T-cell (primary cell): ENCODE results near the gene CLSTN2. TPM values are rescaled to one million over a fixed set of nuclear protein-coding genes. Genes with fewer than 3 reads are reported as not detected.
A peak's percentile ranks its signal among the peaks of the same experiment; 100 is the strongest.

ENCODE experiments used
- ATAC-seq, 4 experiments: fragments of 200-7000 bp in 3 of 4; fragments of 150-1000 bp in 1 of 4; cut with Tn5 transposase; replicated peaks in 1 of 4; 1 replicate in 3 of 4; 2 replicates in 1 of 4; pipeline ENCODE4 v1.10.0; 2021; ENCODE audit warnings: moderate library complexity in 3 of 4, mild to moderate bottlenecking in 2 of 4, moderate number of reproducible peaks in 1 of 4
- CTCF ChIA-PET, 2 donors: fragments of 300-600 bp; sonication (Branson Sonifier 250); formaldehyde crosslinking; loops; one replicate each; lab custom pipeline; 2022; ENCODE audit warnings: antibody characterized with exemption in 2 of 2; lab: Charles Lee
- POLR2A ChIA-PET, 2 donors: fragments of 300-600 bp; sonication (Branson Sonifier 250); formaldehyde crosslinking; loops; one replicate each; lab custom pipeline; 2022; ENCODE audit warnings: antibody characterized with exemption in 2 of 2; lab: Charles Lee
- DNase-seq, 35 experiments: peaks; one replicate each; pipeline versions ENCODE4 v3.0.0 to v3.0.0-alpha.2; 2013 to 2023
- H3K27ac ChIP-seq: one replicate; pipeline ENCODE4 v1.5.1; 2013; ENCODE audit warnings: low read length
- H3K27me3 ChIP-seq, 2 experiments: replicated peaks in 1 of 2; 1 replicate in 1 of 2; 2 replicates in 1 of 2; pipeline versions ENCODE4 v1.6.1 to v1.7.0; 2013; ENCODE audit warnings: low read length in 1 of 2, mixed read lengths in 1 of 2; ENCODE audit not compliant: control insufficient read depth in 2 of 2, insufficient read depth in 2 of 2; ENCODE audit errors: extremely low read depth in 1 of 2
- H3K36me3 ChIP-seq, 2 donors: 1 replicate in 1 of 2; 2 replicates in 1 of 2; pipeline versions ENCODE4 v1.6.1 to v1.7.0; 2013; ENCODE audit warnings: low read length in 1 of 2; ENCODE audit not compliant: control insufficient read depth in 2 of 2, insufficient read depth in 1 of 2; ENCODE audit errors: extremely low read depth in 1 of 2
- H3K4me1 ChIP-seq, 2 experiments: 1 replicate in 1 of 2; 2 replicates in 1 of 2; pipeline versions ENCODE4 v1.6.1 to v1.7.0; 2013; ENCODE audit warnings: low read length in 2 of 2, mixed read lengths in 1 of 2; ENCODE audit not compliant: insufficient read depth in 2 of 2, control insufficient read depth in 1 of 2; ENCODE audit errors: extremely low read depth in 1 of 2
- H3K4me3 ChIP-seq, 2 donors: 1 replicate in 1 of 2; 2 replicates in 1 of 2; pipeline versions ENCODE4 v1.5.1 to v1.7.0; 2013; ENCODE audit warnings: mild to moderate bottlenecking in 2 of 2, low read length in 1 of 2, moderate library complexity in 1 of 2; ENCODE audit not compliant: control insufficient read depth in 1 of 2; ENCODE audit errors: extremely low read depth in 1 of 2
- H3K9me3 ChIP-seq: 2 replicates; pipeline ENCODE4 v1.7.0; 2013
- H3K27ac Mint-ChIP-seq, 2 donors: one replicate each; pipeline ENCODE4 v1.8.0; 2020 to 2021; ENCODE audit warnings: mild to moderate bottlenecking in 2 of 2, mixed read lengths in 2 of 2
- H3K27me3 Mint-ChIP-seq, 2 donors: one replicate each; pipeline ENCODE4 v1.8.0; 2021 to 2022; ENCODE audit warnings: mixed read lengths in 2 of 2
- H3K36me3 Mint-ChIP-seq: one replicate; pipeline ENCODE4 v1.8.0; 2021; ENCODE audit warnings: mixed read lengths
- H3K4me1 Mint-ChIP-seq, 3 donors: one replicate each; pipeline ENCODE4 v1.8.0; 2020 to 2022; ENCODE audit warnings: mixed read lengths in 3 of 3, mild to moderate bottlenecking in 1 of 3
- H3K4me3 Mint-ChIP-seq, 3 donors: one replicate each; pipeline ENCODE4 v1.8.0; 2020 to 2022; ENCODE audit warnings: mild to moderate bottlenecking in 3 of 3, mixed read lengths in 3 of 3, moderate library complexity in 3 of 3
- H3K9me3 Mint-ChIP-seq, 3 donors: one replicate each; pipeline ENCODE4 v1.8.0; 2020 to 2022; ENCODE audit warnings: mixed read lengths in 3 of 3
- WGBS: methylation state at CpG from one replicate; pipeline ENCODE4 v1.1.5; 2013; ENCODE audit warnings: missing lambda C conversion rate; ENCODE audit not compliant: insufficient coverage; 5-methylcytosine and 5-hydroxymethylcytosine counted together
- total RNA-seq, 35 experiments: library from RNA in 6 of 35; stranded (reverse) in 6 of 35; fragments of 120-200 nt in 1 of 35; gene quantifications; one replicate each; pipeline versions ENCODE4 v1.2.1 to v1.2.4 and lab custom pipeline; 2013 to 2026

Gene CLSTN2
- total RNA-seq, 5 donors from 2014 or later (not counting 1 experiment from before 2014, with no cell fraction given) = under 0.01 to 0.12 (median 0.03) TPM; not detected in 2

GRCh38 chr3:140117096-140117526, 182.1 kb downstream of the CLSTN2 start:
- no peak overlapping the region for H3K4me3 ChIP-seq
- H3K4me1 Mint-ChIP-seq = no peaks in the 10 kb centered on the region
- no peaks in the 10 kb centered on the region for H3K4me1 ChIP-seq
- no peaks in the 10 kb centered on the region for H3K9me3 ChIP-seq
- WGBS = 60% methylated on average over 3 of the region's 4 CpGs
- CTCF ChIA-PET = no interaction called here
- H3K27me3 ChIP-seq = no peaks in the 10 kb centered on the region
- H3K36me3 Mint-ChIP-seq = no peaks in the 10 kb centered on the region
- no peak overlapping the region for H3K4me3 Mint-ChIP-seq
- H3K36me3 ChIP-seq = no peaks in the 10 kb centered on the region
- no peak for DNase-seq
- no peak overlapping the region for H3K27ac Mint-ChIP-seq
- ATAC-seq = no peak
- no peaks in the 10 kb centered on the region for H3K9me3 Mint-ChIP-seq
- peaks cover 4 to 8% of the 10 kb centered on the region in 2 donors for H3K27me3 Mint-ChIP-seq
- no peak overlapping the region for H3K27ac ChIP-seq
- POLR2A ChIA-PET = no interaction called here

DNA sequence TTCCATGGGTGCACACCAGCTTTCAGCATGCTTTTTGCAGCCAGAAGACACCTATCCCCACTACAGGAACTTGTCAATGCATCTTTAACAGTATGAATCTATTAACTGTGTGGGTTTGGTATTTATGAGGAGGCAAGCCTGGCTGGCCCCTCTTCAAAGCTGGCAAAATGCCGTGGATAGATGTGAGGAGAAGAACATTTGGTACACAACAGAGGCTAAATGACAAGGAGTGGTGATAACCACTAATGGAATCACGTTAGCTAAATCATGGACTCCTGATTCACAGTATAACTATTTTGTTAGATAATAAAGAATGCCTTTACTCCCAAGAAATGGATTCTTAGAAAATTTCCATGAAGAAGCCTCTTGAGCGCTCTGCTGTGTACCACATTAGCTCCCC, 187.2 kb downstream of the CLSTN2 start:
- ATAC-seq = no peak
- CTCF ChIA-PET = no interaction called here

DNA sequence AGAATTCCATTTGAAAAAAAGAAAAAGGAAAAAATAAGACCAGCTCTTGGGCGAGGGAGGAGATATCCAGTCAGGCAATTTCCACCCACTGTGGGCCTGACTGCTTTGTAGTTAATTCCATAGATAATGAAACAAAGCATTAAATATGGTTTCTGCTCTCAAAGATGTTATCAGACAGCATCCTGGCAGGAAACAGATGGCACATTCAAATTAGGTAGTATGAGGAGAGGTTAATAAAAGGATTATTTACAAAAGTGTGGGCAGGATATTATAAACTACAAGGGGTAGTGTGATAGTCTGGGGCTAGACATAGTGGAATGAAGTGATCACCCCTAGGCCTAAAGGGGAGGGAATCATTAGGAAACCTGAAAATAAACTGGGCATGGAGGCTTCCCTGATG, 193.2 kb downstream of the CLSTN2 start:
- H3K36me3 Mint-ChIP-seq = no peaks in the 10 kb centered on the region
- H3K4me3 Mint-ChIP-seq = no peak overlapping the region
- no peak overlapping the region for H3K27ac ChIP-seq
- ATAC-seq (no peak), DNase-seq (no peak)
- H3K4me1 Mint-ChIP-seq = no peaks in the 10 kb centered on the region
- ChIA-PET CTCF (interaction anchor here in 1 of 2 donors (1.2 kb wide), 1 partner anchor 24 kb away, joined by 3 read pairs; no protein-coding TSS in a partner anchor), POLR2A (no interaction called here)
- no peaks in the 10 kb centered on the region for H3K9me3 ChIP-seq
- no peaks in the 10 kb centered on the region for H3K27me3 ChIP-seq
- H3K4me1 ChIP-seq = no peaks in the 10 kb centered on the region
- peaks cover 0 to 1% of the 10 kb centered on the region in 2 donors for H3K27me3 Mint-ChIP-seq
- no CpG with 5 or more reads among the region's 1 CpG for WGBS
- no peak overlapping the region for H3K27ac Mint-ChIP-seq
- H3K4me3 ChIP-seq = no peak overlapping the region
- no peaks in the 10 kb centered on the region for H3K9me3 Mint-ChIP-seq
- H3K36me3 ChIP-seq = no peaks in the 10 kb centered on the region

More for the DNA sequence above, 187.2 kb downstream of the CLSTN2 start:
- Mint-ChIP-seq H3K36me3 (no peaks in the 10 kb centered on the region), H3K9me3 (no peaks in the 10 kb centered on the region), H3K27me3 (peaks cover 4 to 8% of the 10 kb centered on the region in 2 donors), H3K4me1 (no peaks in the 10 kb centered on the region), H3K4me3 (no peak overlapping the region), H3K27ac (no peak overlapping the region)
- Histone ChIP-seq H3K36me3 (no peaks in the 10 kb centered on the region), H3K9me3 (no peaks in the 10 kb centered on the region), H3K4me1 (no peaks in the 10 kb centered on the region), H3K4me3 (no peak overlapping the region), H3K27ac (no peak overlapping the region), H3K27me3 (no peaks in the 10 kb centered on the region)
- POLR2A ChIA-PET = no interaction called here
- 40% methylated on average over 1 of the region's 3 CpGs for WGBS
- no peak for DNase-seq

GRCh38 chr3:140128631-140129030, 193.6 kb downstream of the CLSTN2 start:
- WGBS = 70% methylated on average over 1 of the region's 5 CpGs
- Histone ChIP-seq H3K36me3 (no peaks in the 10 kb centered on the region), H3K4me3 (no peak overlapping the region), H3K4me1 (no peaks in the 10 kb centered on the region), H3K27ac (no peak overlapping the region), H3K9me3 (no peaks in the 10 kb centered on the region), H3K27me3 (no peaks in the 10 kb centered on the region)
- H3K9me3 Mint-ChIP-seq = no peaks in the 10 kb centered on the region
- H3K36me3 Mint-ChIP-seq = no peaks in the 10 kb centered on the region
- H3K27me3 Mint-ChIP-seq = peaks cover 0 to 1% of the 10 kb centered on the region in 2 donors
- no peak for ATAC-seq
- DNase-seq = peak in 1 of 35 experiments; percentile 1
- ChIA-PET CTCF (interaction anchor here in 1 of 2 donors (0.9 to 1.2 kb wide), 2 partner anchors 20 to 23 kb away, joined by 3 read pairs; no protein-coding TSS in a partner anchor), POLR2A (no interaction called here)
- H3K27ac Mint-ChIP-seq = no peak overlapping the region
- H3K4me1 Mint-ChIP-seq = no peaks in the 10 kb centered on the region
- H3K4me3 Mint-ChIP-seq = no peak overlapping the region

GRCh38 chr3:140129768-140130284, 194.8 kb downstream of the CLSTN2 start:
- H3K27me3 ChIP-seq = no peaks in the 10 kb centered on the region
- H3K9me3 Mint-ChIP-seq = no peaks in the 10 kb centered on the region
- no peaks in the 10 kb centered on the region for H3K4me1 ChIP-seq
- ATAC-seq = no peak
- H3K36me3 ChIP-seq = no peaks in the 10 kb centered on the region
- no peaks in the 10 kb centered on the region for H3K4me1 Mint-ChIP-seq
- ChIA-PET POLR2A (no interaction called here), CTCF (no interaction called here)
- no peaks in the 10 kb centered on the region for H3K36me3 Mint-ChIP-seq
- WGBS = 88% methylated on average over 6 of the region's 6 CpGs
- no peak overlapping the region for H3K4me3 ChIP-seq
- no peak for DNase-seq
- H3K27ac Mint-ChIP-seq = no peak overlapping the region
- no peak overlapping the region for H3K4me3 Mint-ChIP-seq
- no peak overlapping the region for H3K27ac ChIP-seq
- peaks cover 1 to 4% of the 10 kb centered on the region in 2 donors for H3K27me3 Mint-ChIP-seq
- H3K9me3 ChIP-seq = no peaks in the 10 kb centered on the region

DNA sequence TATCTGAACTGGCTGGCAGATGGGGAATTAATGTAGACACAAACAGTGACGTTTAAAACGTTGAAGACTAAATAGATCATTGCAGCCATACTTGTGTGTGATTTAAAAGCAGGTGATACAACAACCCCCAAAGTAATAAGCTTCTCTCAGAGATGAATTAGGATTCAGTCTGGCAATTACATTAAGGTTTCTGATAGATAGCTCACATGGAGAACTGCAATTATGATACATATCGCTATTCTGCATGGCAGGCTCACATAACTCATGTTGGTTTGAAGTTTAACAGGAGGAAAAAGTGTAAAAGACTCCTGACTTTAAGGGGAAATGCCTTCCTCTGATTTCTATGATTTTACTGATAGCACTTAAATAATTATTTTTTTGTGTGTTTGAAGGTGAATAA, 196.9 kb downstream of the CLSTN2 start:
- no CpG with 5 or more reads among the region's 3 CpGs for WGBS

More for the DNA sequence above, 196.9 kb downstream of the CLSTN2 start:
- POLR2A ChIA-PET = no interaction called here
- no peak overlapping the region for H3K4me3 Mint-ChIP-seq
- ATAC-seq (no peak), DNase-seq (no peak)
- Histone ChIP-seq H3K4me1 (no peaks in the 10 kb centered on the region), H3K36me3 (no peaks in the 10 kb centered on the region), H3K4me3 (no peak overlapping the region), H3K27ac (no peak overlapping the region), H3K27me3 (no peaks in the 10 kb centered on the region), H3K9me3 (no peaks in the 10 kb centered on the region)
- H3K27ac Mint-ChIP-seq = no peak overlapping the region
- no peaks in the 10 kb centered on the region for H3K36me3 Mint-ChIP-seq
- no peaks in the 10 kb centered on the region for H3K4me1 Mint-ChIP-seq
- peaks cover 3 to 4% of the 10 kb centered on the region in 2 donors for H3K27me3 Mint-ChIP-seq
- H3K9me3 Mint-ChIP-seq = no peaks in the 10 kb centered on the region
- CTCF ChIA-PET = no interaction called here
